Stomach smooth muscle (tissue), 2 donors: ENCODE measurements around the gene DHX29.
A peak's percentile ranks its signal among the peaks of the same experiment; 100 is the strongest.

ENCODE experiments used
- H3K27ac ChIP-seq: one replicate; pipeline ENCODE4 v1.7.0; 2013; ENCODE audit warnings: mild to moderate bottlenecking, low read length, inconsistent platforms
- H3K27me3 ChIP-seq, 2 donors: one replicate each; pipeline ENCODE4 v1.7.0; 2013; ENCODE audit warnings: low read length in 2 of 2; ENCODE audit not compliant: insufficient read depth in 2 of 2, control insufficient read depth in 1 of 2
- H3K36me3 ChIP-seq, 2 donors: one replicate each; pipeline ENCODE4 v1.7.0; 2013; ENCODE audit warnings: low read length in 2 of 2; ENCODE audit not compliant: control insufficient read depth in 2 of 2, insufficient read depth in 2 of 2
- H3K4me1 ChIP-seq: one replicate; pipeline ENCODE4 v1.7.0; 2013; ENCODE audit warnings: low read length; ENCODE audit not compliant: control insufficient read depth, insufficient read depth
- H3K4me3 ChIP-seq, 2 donors: one replicate each; pipeline ENCODE4 v1.7.0; 2013; ENCODE audit warnings: low read length in 2 of 2
- H3K9ac ChIP-seq, 2 donors: one replicate each; pipeline ENCODE4 v1.7.0; 2013; ENCODE audit warnings: low read length in 2 of 2, mild to moderate bottlenecking in 1 of 2
- H3K9me3 ChIP-seq, 2 donors: one replicate each; pipeline ENCODE4 v1.7.0; 2013; ENCODE audit warnings: low read length in 2 of 2; ENCODE audit not compliant: control insufficient read depth in 2 of 2
- donor health status: healthy.
- donor health status: Pancreatic carcinoma.

Gene DHX29

DNA sequence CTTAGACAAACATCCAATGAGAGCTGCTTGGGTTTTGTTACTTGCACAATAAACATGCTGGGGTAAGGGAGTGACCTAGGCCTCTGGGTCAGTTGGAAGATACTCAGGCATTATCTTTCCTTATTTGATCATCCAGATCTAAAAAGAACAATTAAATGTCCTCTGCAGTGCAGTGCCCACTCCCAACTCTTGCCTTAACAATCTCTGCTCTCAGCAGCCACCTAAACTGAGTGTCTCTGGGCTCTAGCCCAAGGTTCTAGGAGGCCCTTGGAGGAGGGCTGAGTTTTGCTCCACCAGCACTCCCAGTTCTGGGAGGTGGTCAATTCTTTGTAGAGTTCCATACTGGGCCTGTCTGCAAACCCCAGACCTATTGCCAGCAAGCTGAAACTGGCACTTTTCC lies 82.1 kb downstream of the DHX29 start:
- H3K27ac ChIP-seq = no peak overlapping the region
- H3K36me3 ChIP-seq = no peaks in the 10 kb centered on the region
- no peaks in the 10 kb centered on the region for H3K9me3 ChIP-seq
- H3K27me3 ChIP-seq = peaks cover 88 to 96% of the 10 kb centered on the region in 2 donors
- H3K4me1 ChIP-seq = peaks cover 25% of the 10 kb centered on the region
- no peak overlapping the region for H3K9ac ChIP-seq
- H3K4me3 ChIP-seq = no peak overlapping the region

DNA sequence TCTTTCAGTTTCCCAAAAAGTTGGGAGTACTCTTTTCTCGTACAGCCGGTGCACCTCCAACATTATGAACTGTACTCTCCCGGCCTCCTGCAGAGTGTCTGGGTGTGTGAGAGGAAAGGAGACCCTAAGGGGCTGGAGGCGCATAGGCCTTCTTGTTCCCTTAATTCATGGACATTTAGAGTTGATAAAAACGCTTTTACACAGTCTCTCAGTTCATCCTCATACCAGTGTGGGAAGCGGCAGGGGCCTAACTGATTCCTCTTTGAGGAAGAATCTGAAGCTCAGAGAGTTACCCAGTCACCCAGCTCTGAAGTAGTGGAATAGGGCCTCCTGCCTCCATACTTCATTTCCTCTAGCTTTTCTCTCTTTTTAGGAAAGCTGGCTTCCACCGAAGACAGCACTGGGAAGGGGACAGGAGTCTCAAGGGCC lies 83.7 kb downstream of the DHX29 start:
- peaks cover 82 to 91% of the 10 kb centered on the region in 2 donors for H3K27me3 ChIP-seq
- no peak overlapping the region for H3K4me3 ChIP-seq
- no peaks in the 10 kb centered on the region for H3K36me3 ChIP-seq

DNA sequence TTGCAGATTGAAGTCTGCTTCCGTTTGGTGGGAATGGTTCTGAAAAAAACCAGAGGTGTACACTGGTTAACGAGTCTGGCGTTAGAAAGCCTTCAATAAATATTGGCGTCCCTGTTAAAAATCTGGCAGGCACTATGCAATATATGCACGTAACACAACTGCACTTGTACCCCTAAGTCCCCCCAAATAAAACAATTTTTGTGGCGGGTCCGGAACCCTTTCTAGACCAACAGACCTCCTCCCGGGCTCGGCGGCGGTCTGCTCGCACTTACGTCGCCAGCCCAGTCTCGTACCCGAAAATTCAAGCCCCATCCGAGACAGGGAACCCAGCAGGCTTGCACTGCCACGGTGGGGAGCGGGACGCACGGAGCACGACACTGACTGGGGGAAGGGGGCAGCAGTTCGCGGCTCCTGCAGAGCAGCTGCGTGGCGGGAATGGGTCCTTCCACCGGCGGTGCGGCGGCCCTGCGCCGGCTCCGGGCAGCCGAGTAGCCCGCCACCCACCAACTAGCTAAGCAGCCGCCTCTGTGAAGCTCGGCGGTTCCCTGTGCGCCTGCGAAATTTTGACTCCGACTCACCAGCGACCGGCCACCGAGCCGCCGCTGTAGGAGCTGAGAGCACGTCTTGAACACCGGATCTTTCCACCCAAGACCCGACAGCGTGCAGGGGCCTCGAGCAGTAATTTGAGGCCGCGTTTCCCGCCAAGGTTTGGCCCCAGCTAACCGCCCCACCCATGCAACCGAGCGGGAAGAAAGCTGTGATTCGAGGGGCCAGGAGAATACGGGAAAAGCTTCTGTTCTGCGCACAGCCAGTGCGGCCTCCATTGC lies 84.3 kb downstream of the DHX29 start:
- H3K9ac ChIP-seq = no peak overlapping the region
- peaks cover 75 to 85% of the 10 kb centered on the region in 2 donors for H3K27me3 ChIP-seq
- H3K4me3 ChIP-seq = peak overlapping the region in 1 of 2 donors; percentile 35
- H3K36me3 ChIP-seq = no peaks in the 10 kb centered on the region
- H3K4me1 ChIP-seq = peaks cover 26% of the 10 kb centered on the region
- H3K9me3 ChIP-seq = no peaks in the 10 kb centered on the region
- H3K27ac ChIP-seq = no peak overlapping the region

More for the DNA sequence above, 83.7 kb downstream of the DHX29 start:
- no peak overlapping the region for H3K27ac ChIP-seq
- no peaks in the 10 kb centered on the region for H3K9me3 ChIP-seq
- no peak overlapping the region for H3K9ac ChIP-seq
- H3K4me1 ChIP-seq = peaks cover 26% of the 10 kb centered on the region

DNA sequence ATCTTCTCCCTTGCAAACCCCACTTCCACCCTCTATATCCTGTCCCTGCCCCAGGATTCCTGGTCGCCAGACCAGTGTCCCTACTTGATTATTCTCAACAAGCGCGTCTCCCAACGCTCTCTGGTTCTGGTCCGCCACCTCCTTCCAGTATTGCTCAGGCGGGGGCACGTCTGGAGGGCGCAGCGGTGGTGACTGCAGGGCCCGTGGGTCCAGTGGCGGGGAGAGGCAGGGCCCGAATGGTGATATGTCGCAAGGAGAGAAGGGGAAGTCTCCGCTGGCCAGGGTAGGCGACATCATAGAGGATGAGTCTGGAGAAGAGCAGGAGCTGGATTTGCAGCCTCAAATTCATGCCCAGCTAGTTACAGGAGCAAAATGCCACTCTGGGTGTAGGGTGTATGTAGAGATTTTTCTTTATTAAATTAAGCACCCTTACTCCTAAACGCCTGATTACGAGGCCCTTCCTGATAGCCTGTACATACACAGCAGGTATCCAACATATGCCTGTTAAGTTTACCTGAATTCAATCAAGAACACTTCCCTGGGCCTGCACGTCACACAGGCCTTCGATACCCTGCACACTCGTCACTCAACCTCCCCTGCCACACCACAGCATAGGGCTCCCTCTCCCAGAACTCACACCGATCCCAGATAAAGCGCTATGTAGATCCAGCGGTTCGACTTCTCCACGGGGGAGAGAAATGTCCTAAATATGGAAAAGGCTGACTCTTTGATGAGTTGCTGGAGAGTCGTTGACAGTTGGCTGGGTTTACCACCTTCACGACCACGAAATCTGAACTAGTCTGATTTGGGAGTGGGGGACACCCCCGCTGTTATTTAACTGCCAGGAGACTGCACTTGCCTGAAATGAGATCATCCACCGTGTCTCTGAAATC lies 85.2 kb downstream of the DHX29 start:
- Histone ChIP-seq H3K9me3 (no peaks in the 10 kb centered on the region), H3K4me3 (no peak overlapping the region), H3K36me3 (no peaks in the 10 kb centered on the region), H3K27me3 (peaks cover 70 to 76% of the 10 kb centered on the region in 2 donors), H3K9ac (no peak overlapping the region), H3K27ac (no peak overlapping the region), H3K4me1 (peaks cover 21% of the 10 kb centered on the region)

DNA sequence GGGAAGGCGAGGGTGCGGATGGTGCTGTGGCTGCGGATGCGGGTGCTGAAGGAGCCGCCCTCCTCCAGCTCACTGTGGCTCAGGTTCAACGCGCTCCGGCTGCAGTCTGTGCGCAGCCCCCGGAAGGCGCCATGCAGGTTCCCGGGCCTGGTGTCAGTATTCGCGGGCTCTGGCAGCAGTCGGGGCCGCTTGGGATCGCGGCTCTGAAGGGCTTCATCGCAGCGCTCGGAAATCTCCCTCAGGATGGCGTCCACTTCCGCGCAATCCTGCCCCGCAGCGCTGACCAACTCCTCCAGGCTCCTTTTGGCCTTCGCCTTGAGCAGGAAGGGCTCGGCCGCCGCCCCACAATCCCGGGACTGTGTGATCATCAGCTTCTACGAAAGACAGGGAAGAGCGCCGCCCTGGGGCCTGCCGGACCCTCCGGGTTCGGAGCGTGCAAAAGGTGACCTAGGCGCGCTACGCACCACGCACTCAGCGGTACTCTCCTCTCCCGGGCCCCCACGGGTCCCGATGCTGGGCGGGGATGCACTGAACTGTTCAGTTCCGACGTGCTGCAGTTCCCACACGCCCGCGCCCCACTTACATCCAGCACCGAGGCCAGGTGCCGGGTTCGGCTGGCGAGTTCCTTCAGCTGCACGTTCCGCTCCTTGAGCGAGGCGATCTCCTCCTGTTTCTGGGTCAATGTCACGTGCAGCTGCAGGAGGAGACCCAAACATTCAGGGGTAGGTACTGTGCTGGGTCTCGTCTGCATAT lies 86.9 kb downstream of the DHX29 start:
- no peak overlapping the region for H3K9ac ChIP-seq
- H3K4me3 ChIP-seq = peak overlapping the region in 1 of 2 donors; percentile 54
- H3K27ac ChIP-seq = no peak overlapping the region
- H3K9me3 ChIP-seq = no peaks in the 10 kb centered on the region
- peaks cover 14% of the 10 kb centered on the region for H3K4me1 ChIP-seq
- no peaks in the 10 kb centered on the region for H3K36me3 ChIP-seq
- H3K27me3 ChIP-seq = peaks cover 59 to 61% of the 10 kb centered on the region in 2 donors

DNA sequence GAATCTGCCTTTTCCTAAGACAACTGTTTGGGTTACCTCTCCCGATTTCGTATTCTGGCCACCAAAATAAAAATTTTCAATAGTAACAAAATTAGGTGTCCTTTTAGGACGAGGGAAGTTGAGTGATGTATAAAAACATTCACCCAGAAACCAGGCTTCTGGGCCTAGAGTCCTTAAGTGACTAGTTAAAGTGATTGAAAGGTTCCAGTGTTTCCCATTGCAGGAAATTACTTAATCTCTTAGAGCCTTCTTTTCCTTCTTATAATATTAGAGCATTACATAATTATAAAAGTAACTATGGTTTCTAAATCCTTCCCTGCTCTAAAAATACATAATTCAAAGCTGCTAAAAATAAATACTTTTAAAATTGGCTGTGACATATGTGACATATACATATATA lies 87.7 kb downstream of the DHX29 start:
- no peaks in the 10 kb centered on the region for H3K36me3 ChIP-seq
- H3K4me1 ChIP-seq = peaks cover 14% of the 10 kb centered on the region
- peaks cover 51 to 54% of the 10 kb centered on the region in 2 donors for H3K27me3 ChIP-seq
- no peak overlapping the region for H3K4me3 ChIP-seq
- H3K27ac ChIP-seq = no peak overlapping the region
- no peaks in the 10 kb centered on the region for H3K9me3 ChIP-seq
- H3K9ac ChIP-seq = no peak overlapping the region

DNA sequence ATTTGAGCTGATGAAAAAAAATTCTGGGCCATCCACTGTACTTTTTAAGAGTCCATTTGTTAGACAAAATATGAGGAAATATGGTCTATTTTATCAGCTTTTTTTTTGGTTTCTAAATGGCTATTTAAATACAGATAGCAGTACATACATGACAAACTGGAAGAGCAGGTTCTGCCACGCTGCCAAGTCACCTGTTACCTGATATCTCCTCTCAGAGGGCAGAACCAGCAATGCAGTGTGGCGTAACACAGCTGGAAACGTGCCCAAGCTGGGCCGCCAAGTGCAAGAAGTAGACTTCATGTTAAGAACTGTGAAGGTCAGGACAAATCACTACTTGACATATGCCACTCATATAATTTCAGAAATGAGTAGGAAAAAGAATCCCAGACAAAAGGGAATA lies 88.5 kb downstream of the DHX29 start:
- Histone ChIP-seq H3K4me3 (no peak overlapping the region), H3K36me3 (no peaks in the 10 kb centered on the region), H3K27me3 (peaks cover 43 to 46% of the 10 kb centered on the region in 2 donors), H3K27ac (no peak overlapping the region), H3K9ac (no peak overlapping the region), H3K4me1 (peaks cover 14% of the 10 kb centered on the region), H3K9me3 (no peaks in the 10 kb centered on the region)

DNA sequence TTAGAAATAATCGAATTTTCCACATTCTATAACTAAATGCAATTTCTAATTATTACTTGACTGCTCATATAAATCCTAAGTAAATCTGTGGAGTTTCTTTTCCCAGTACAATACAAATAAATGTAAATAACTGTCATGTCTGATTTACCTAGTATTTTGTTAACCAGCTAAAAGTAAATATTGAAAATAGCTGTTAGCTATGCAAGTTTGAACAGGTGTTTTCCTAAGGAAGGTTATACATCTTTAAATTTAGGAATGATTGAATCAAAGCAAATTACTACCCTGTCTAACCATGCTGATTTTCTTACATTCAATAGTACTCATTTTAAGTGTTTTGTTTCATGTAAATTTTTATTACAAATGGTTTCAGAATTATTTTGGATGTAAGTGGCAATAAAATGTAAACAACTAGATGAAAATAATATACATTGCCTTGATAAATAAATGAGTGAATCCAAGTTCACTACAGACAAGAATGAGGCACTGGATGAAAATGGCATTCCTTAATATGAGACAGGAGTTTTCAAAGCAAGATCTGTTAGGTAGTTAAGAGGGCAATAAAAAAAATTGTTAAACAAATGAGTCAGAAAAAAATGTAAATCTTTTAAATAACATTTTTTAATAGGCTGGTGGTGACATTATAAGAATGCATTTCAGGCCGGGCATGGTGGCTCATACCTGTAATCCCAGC lies 96.2 kb downstream of the DHX29 start:
- H3K36me3 ChIP-seq = no peaks in the 10 kb centered on the region
- H3K4me1 ChIP-seq = no peaks in the 10 kb centered on the region
- H3K9ac ChIP-seq = no peak overlapping the region
- H3K4me3 ChIP-seq = no peak overlapping the region
- H3K9me3 ChIP-seq = no peaks in the 10 kb centered on the region
- H3K27ac ChIP-seq = no peak overlapping the region
- H3K27me3 ChIP-seq = no peaks in the 10 kb centered on the region
